ENCODE data around the gene ATP6V0E1. TPM values are rescaled to one million over a fixed set of nuclear protein-coding genes. Genes with fewer than 3 reads are reported as not detected.

ATP6V0E1 gene
- total and polyA plus RNA-seq, 4 donors: 113 to 502 (median 353) TPM

GRCh38 chr5:172956228-172956627 lies 27.3 kb upstream of the ATP6V0E1 start:
- TF ChIP-seq, protein P1, sequence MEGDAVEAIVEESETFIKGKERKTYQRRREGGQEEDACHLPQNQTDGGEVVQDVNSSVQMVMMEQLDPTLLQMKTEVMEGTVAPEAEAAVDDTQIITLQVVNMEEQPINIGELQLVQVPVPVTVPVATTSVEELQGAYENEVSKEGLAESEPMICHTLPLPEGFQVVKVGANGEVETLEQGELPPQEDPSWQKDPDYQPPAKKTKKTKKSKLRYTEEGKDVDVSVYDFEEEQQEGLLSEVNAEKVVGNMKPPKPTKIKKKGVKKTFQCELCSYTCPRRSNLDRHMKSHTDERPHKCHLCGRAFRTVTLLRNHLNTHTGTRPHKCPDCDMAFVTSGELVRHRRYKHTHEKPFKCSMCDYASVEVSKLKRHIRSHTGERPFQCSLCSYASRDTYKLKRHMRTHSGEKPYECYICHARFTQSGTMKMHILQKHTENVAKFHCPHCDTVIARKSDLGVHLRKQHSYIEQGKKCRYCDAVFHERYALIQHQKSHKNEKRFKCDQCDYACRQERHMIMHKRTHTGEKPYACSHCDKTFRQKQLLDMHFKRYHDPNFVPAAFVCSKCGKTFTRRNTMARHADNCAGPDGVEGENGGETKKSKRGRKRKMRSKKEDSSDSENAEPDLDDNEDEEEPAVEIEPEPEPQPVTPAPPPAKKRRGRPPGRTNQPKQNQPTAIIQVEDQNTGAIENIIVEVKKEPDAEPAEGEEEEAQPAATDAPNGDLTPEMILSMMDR (IDR thresholded peaks at IDR 0.05; ENCODE audit: control extremely low read depth, extremely low read depth): no peak
- Histone ChIP-seq H3K4me1 (ENCODE audit: control insufficient read depth in 5 of 5, insufficient read depth in 5 of 5, low read length in 5 of 5) (peaks cover 0 to 11% (median 8%) of the 10 kb centered on the region in 5 donors), H3K27ac (ENCODE audit: low read depth in 1 of 2, low read length in 1 of 2) (no peak overlapping the region), H3K27me3 (ENCODE audit: control insufficient read depth in 3 of 3, insufficient read depth in 3 of 3, low read length in 2 of 3) (no peaks in the 10 kb centered on the region), H3K4me3 (no peak overlapping the region), H3K36me3 (ENCODE audit: control insufficient read depth in 4 of 4, insufficient read depth in 4 of 4, low read length in 4 of 4) (peaks cover 0 to 6% (median 2%) of the 10 kb centered on the region in 4 donors), H3K9ac (ENCODE audit: insufficient read depth in 1 of 2, low read length in 2 of 2) (no peak overlapping the region), H3K9me3 (ENCODE audit: control insufficient read depth in 4 of 4, insufficient read depth in 3 of 4, low read length in 3 of 4) (no peaks in the 10 kb centered on the region)
- DNase-seq: no peak
- WGBS, 2 donors: 83 to 94% methylated on average over 3 of the region's 3 CpGs
- no peak for ATAC-seq (ENCODE audit: insufficient read depth, low FRiP score)

- DNase-seq: no peak
- ATAC-seq (ENCODE audit: insufficient read depth, low FRiP score): no peak
- H3K27ac ChIP-seq (ENCODE audit: low read depth in 1 of 2, low read length in 1 of 2): no peak overlapping the region
Measured at GRCh38 chr5:172956936-172957335, 26.6 kb upstream of the ATP6V0E1 start.

GRCh38 chr5:172957458-172957857 lies 26.1 kb upstream of the ATP6V0E1 start:
- 61 to 65% methylated on average over 5 of the region's 5 CpGs for WGBS, 2 donors
- Histone ChIP-seq H3K36me3 (ENCODE audit: control insufficient read depth in 4 of 4, insufficient read depth in 4 of 4, low read length in 4 of 4) (peaks cover 0 to 11% (median 1%) of the 10 kb centered on the region in 4 donors), H3K27me3 (ENCODE audit: control insufficient read depth in 3 of 3, insufficient read depth in 3 of 3, low read length in 2 of 3) (no peaks in the 10 kb centered on the region), H3K9me3 (ENCODE audit: control insufficient read depth in 4 of 4, insufficient read depth in 3 of 4, low read length in 3 of 4) (no peaks in the 10 kb centered on the region), H3K27ac (ENCODE audit: low read depth in 1 of 2, low read length in 1 of 2) (peak overlapping the region in 1 of 2 donors; percentile 22), H3K4me1 (ENCODE audit: control insufficient read depth in 5 of 5, insufficient read depth in 5 of 5, low read length in 5 of 5) (peaks cover 0 to 11% (median 8%) of the 10 kb centered on the region in 5 donors), H3K9ac (ENCODE audit: insufficient read depth in 1 of 2, low read length in 2 of 2) (no peak overlapping the region), H3K4me3 (no peak overlapping the region)
- ATAC-seq (ENCODE audit: insufficient read depth, low FRiP score): no peak
- DNase-seq: no peak
- TF ChIP-seq, protein P1 (IDR thresholded peaks at IDR 0.05; ENCODE audit: control extremely low read depth, extremely low read depth): no peak

More at GRCh38 chr5:172956936-172957335, 26.6 kb upstream of the ATP6V0E1 start:
- 46 to 54% methylated on average over 4 of the region's 4 CpGs for WGBS, 2 donors
- Histone ChIP-seq H3K4me1 (ENCODE audit: control insufficient read depth in 5 of 5, insufficient read depth in 5 of 5, low read length in 5 of 5) (peaks cover 0 to 11% (median 8%) of the 10 kb centered on the region in 5 donors), H3K27me3 (ENCODE audit: control insufficient read depth in 3 of 3, insufficient read depth in 3 of 3, low read length in 2 of 3) (no peaks in the 10 kb centered on the region), H3K36me3 (ENCODE audit: control insufficient read depth in 4 of 4, insufficient read depth in 4 of 4, low read length in 4 of 4) (peaks cover 0 to 9% (median 1%) of the 10 kb centered on the region in 4 donors), H3K9me3 (ENCODE audit: control insufficient read depth in 4 of 4, insufficient read depth in 3 of 4, low read length in 3 of 4) (no peaks in the 10 kb centered on the region), H3K9ac (ENCODE audit: insufficient read depth in 1 of 2, low read length in 2 of 2) (no peak overlapping the region), H3K4me3 (no peak overlapping the region)
- TF ChIP-seq, protein P1 (IDR thresholded peaks at IDR 0.05; ENCODE audit: control extremely low read depth, extremely low read depth): no peak
